ENCODE data around the gene CLMN. TPM values are rescaled to one million over a fixed set of nuclear protein-coding genes. Genes with fewer than 3 reads are reported as not detected.

CLMN gene
- total RNA-seq, 1 experiment from 2014 or later, result 1.2 TPM

GRCh38 chr14:95330591-95331370 lies 11.1 kb upstream of the CLMN start:
- H3K27me3 ChIP-seq, result no peaks in the 10 kb centered on the region
- no peaks in the 10 kb centered on the region for H3K36me3 ChIP-seq
- no peak for DNase-seq
- no peaks in the 10 kb centered on the region for H3K9me3 ChIP-seq
- H3K4me3 ChIP-seq, result no peak overlapping the region

- Histone ChIP-seq H3K36me3 (no peaks in the 10 kb centered on the region), H3K4me3 (no peak overlapping the region), H3K9me3 (no peaks in the 10 kb centered on the region), H3K27me3 (no peaks in the 10 kb centered on the region)
- DNase-seq, result no peak
Measured at GRCh38 chr14:95329941-95330340, 10.2 kb upstream of the CLMN start.

DNA sequence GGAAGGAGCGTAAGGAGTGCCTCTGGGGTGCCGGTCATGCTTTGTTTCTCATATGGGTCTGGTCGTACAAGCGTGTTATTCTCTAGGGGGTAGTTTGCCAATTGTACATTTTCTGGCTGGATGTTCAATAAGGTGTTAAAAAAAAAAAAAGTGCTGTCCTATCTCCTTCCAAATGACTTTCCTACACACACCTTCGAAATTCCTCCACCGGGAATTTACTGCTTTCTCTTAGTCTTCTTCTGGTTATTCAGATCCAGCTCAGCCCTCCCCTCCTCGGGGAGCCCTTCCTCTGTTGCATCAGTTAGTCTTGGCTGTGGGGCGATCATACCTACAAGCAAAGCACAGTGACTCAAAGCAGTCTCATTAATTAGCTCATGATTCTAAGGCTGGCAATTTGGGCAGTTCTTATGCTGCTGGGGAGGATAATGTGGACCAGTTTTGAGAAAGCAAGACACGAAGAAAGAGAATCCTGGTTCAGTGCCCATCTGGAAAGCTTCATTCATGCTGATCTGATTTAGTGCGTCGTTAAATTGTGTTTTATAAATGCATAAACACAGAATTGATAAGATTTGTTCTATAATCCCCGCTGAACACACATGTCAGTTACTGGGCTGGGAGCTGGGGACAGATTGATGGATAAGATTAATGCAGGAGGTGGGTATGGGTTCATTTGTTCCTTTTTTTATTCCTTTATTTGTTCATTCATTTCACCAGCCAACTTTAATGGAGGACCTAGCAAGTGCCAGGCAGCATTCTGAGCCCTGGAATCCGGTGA lies 9.2 kb upstream of the CLMN start:
- DNase-seq, result no peak
- H3K36me3 ChIP-seq, result no peaks in the 10 kb centered on the region

GRCh38 chr14:95327558-95328374 lies 8.1 kb upstream of the CLMN start:
- no peaks in the 10 kb centered on the region for H3K36me3 ChIP-seq
- no peak for DNase-seq
- H3K27me3 ChIP-seq, result no peaks in the 10 kb centered on the region
- H3K9me3 ChIP-seq, result no peaks in the 10 kb centered on the region
- no peak overlapping the region for H3K4me3 ChIP-seq

More for the DNA sequence above, 9.2 kb upstream of the CLMN start:
- no peaks in the 10 kb centered on the region for H3K9me3 ChIP-seq
- H3K4me3 ChIP-seq, result no peak overlapping the region
- no peaks in the 10 kb centered on the region for H3K27me3 ChIP-seq

GRCh38 chr14:95326987-95327386 lies 7.3 kb upstream of the CLMN start:
- Histone ChIP-seq H3K36me3 (no peaks in the 10 kb centered on the region), H3K4me3 (no peak overlapping the region)
- no peak for DNase-seq

DNA sequence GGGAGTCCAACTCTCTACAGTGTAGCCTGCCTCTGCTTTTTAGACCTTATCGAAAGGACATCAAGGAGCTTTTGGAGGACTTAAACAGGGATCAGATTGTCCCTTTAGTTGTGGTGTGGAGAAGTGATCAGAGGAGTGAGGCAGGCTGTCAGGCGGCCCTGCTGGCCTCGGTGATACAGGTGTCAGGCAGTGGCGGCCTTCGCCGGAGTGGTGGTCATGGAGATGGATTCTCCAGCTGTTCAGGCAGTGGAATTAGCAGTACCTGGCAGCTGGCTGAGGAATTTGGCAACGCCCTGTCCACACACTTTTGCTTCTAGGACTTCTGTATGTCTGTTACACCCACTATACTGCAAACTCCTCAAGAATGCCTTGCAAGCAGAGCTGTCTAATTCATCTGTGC lies 4.2 kb upstream of the CLMN start:
- no peaks in the 10 kb centered on the region for H3K9me3 ChIP-seq
- no peaks in the 10 kb centered on the region for H3K27me3 ChIP-seq
- H3K36me3 ChIP-seq, result no peaks in the 10 kb centered on the region
- no peak overlapping the region for H3K4me3 ChIP-seq
- no peak for DNase-seq

More at GRCh38 chr14:95326987-95327386, 7.3 kb upstream of the CLMN start:
- no peaks in the 10 kb centered on the region for H3K27me3 ChIP-seq
- H3K9me3 ChIP-seq, result no peaks in the 10 kb centered on the region

DNA sequence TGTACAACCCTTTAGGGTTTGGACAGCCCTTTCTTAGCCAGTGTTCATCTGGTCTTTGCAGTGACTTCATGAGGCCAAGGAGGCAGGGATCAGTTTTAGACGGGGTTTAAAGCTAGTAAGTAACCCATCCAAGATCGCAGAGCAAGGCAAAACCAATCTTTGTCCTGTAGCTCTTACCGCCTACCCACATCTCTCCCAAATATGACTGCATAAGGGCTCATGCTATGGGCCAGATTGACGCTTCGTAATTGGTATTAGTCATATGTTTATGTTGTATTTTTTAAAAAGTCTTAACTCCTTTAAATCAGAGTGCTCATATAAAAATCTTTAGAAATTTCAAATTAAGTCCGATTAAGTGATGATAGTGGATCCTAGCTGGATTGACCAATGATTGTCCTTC lies 3.7 kb upstream of the CLMN start:
- Histone ChIP-seq H3K36me3 (no peaks in the 10 kb centered on the region), H3K4me3 (no peak overlapping the region), H3K27me3 (no peaks in the 10 kb centered on the region), H3K9me3 (no peaks in the 10 kb centered on the region)
- DNase-seq, result no peak

GRCh38 chr14:95322651-95323050 lies 2.9 kb upstream of the CLMN start:
- H3K9me3 ChIP-seq, result no peaks in the 10 kb centered on the region
- H3K4me3 ChIP-seq, result no peak overlapping the region
- no peaks in the 10 kb centered on the region for H3K27me3 ChIP-seq
- no peak for DNase-seq
- H3K36me3 ChIP-seq, result no peaks in the 10 kb centered on the region

- no peaks in the 10 kb centered on the region for H3K36me3 ChIP-seq
- H3K27me3 ChIP-seq, result no peaks in the 10 kb centered on the region
- no peaks in the 10 kb centered on the region for H3K9me3 ChIP-seq
- H3K4me3 ChIP-seq, result no peak overlapping the region
- DNase-seq, result no peak
Measured at GRCh38 chr14:95321693-95322455, 2.2 kb upstream of the CLMN start.

GRCh38 chr14:95320955-95321600 lies 1.4 kb upstream of the CLMN start:
- DNase-seq, result no peak
- no peaks in the 10 kb centered on the region for H3K9me3 ChIP-seq
- H3K4me3 ChIP-seq, result no peak overlapping the region
- H3K27me3 ChIP-seq, result no peaks in the 10 kb centered on the region
- no peaks in the 10 kb centered on the region for H3K36me3 ChIP-seq

- H3K9me3 ChIP-seq, result no peaks in the 10 kb centered on the region
- no peaks in the 10 kb centered on the region for H3K27me3 ChIP-seq
- peak overlapping the region; percentile 40 for H3K4me3 ChIP-seq
- DNase-seq, result no peak
- H3K36me3 ChIP-seq, result no peaks in the 10 kb centered on the region
Measured at GRCh38 chr14:95320078-95320895, 579 bp upstream of the CLMN start.

GRCh38 chr14:95318399-95319311 lies 1.1 kb downstream of the CLMN start:
- DNase-seq, result no peak
- Histone ChIP-seq H3K36me3 (no peaks in the 10 kb centered on the region), H3K4me3 (peak overlapping the region; percentile 50), H3K9me3 (no peaks in the 10 kb centered on the region), H3K27me3 (no peaks in the 10 kb centered on the region)

- no peaks in the 10 kb centered on the region for H3K9me3 ChIP-seq
- H3K36me3 ChIP-seq, result no peaks in the 10 kb centered on the region
- H3K27me3 ChIP-seq, result no peaks in the 10 kb centered on the region
- no peak overlapping the region for H3K4me3 ChIP-seq
- no peak for DNase-seq
Measured at GRCh38 chr14:95317817-95318343, 1.8 kb downstream of the CLMN start.

DNA sequence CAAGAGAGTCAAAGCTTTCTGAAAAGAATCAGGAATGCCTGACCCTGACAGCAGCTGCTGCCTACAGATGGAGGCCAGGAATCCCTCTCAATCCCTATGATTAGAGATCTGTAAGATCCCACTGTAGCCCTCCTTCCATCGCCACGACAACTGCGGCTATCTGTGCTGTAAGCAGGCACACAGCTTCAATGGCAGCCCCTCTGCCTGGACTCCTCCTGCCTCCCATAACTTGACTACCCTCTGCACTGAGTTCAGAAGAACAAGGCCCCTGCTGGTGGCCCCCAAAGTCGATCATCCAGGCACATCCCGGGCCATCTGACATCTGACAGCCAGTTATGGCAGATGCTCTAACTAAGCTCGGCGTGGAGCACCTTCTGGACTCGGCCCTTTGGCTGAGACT lies 2.9 kb downstream of the CLMN start:
- Histone ChIP-seq H3K9me3 (no peaks in the 10 kb centered on the region), H3K4me3 (no peak overlapping the region), H3K27me3 (no peaks in the 10 kb centered on the region), H3K36me3 (no peaks in the 10 kb centered on the region)
- DNase-seq, result no peak
